HepG2 (cell line): ENCODE measurements around the gene ZNF19. TPM values are rescaled to one million over a fixed set of nuclear protein-coding genes. Genes with fewer than 3 reads are reported as not detected.

ENCODE experiments used
- FOXO1 ChIP-seq: sonication (generic); formaldehyde crosslinking; IDR thresholded peaks from 2 replicates; pipeline ENCODE4 v1.4.0; 2020; ENCODE audit warnings: missing genetic modification reagents
- HOXD1 ChIP-seq: sonication (generic); formaldehyde crosslinking; IDR thresholded peaks from 2 replicates; pipeline ENCODE4 v1.5.0; 2020; ENCODE audit warnings: missing genetic modification reagents
- MBNL3 ChIP-seq: fragments of 250-450 bp; sonication (Bioruptor Pico); conservative IDR thresholded peaks from 2 replicates; pipeline ENCODE4 v1.8.0; 2022; ENCODE audit warnings: mild to moderate bottlenecking, inconsistent platforms
- MYPOP ChIP-seq: sonication (generic); formaldehyde crosslinking; IDR thresholded peaks from 2 replicates; pipeline ENCODE4 v1.8.1; 2023; ENCODE audit warnings: mild to moderate bottlenecking, moderate library complexity, missing genetic modification reagents
- NFE2 ChIP-seq: sonication (generic); formaldehyde crosslinking; IDR thresholded peaks from 2 replicates; pipeline ENCODE4 v1.4.0; 2020; ENCODE audit warnings: missing genetic modification reagents
- RFXANK ChIP-seq: IDR thresholded peaks from 2 replicates; pipeline ENCODE4 v1.6.1; 2016
- RORA ChIP-seq: sonication (generic); formaldehyde crosslinking; IDR thresholded peaks from 2 replicates; pipeline ENCODE4 v1.5.0; 2020; ENCODE audit warnings: mild to moderate bottlenecking, missing genetic modification reagents, moderate library complexity
- RXRA ChIP-seq: sonication (generic); formaldehyde crosslinking; IDR thresholded peaks from 2 replicates; pipeline ENCODE4 v1.5.1; 2020; ENCODE audit warnings: missing genetic modification reagents
- SETDB1 ChIP-seq: sonication (generic); formaldehyde crosslinking; IDR thresholded peaks from 2 replicates; pipeline ENCODE4 v1.5.1; 2020; ENCODE audit warnings: missing genetic modification reagents, mild to moderate bottlenecking, borderline replicate concordance
- SNAPC2 ChIP-seq: sonication (generic); formaldehyde crosslinking; IDR thresholded peaks from 2 replicates; pipeline ENCODE4 v1.8.1; 2022; ENCODE audit warnings: mild to moderate bottlenecking, missing genetic modification reagents
- TAF1 ChIP-seq: sonication (generic); formaldehyde crosslinking; IDR thresholded peaks from 2 replicates; pipeline ENCODE4 v1.4.0; 2020; ENCODE audit warnings: missing genetic modification reagents
- ZBTB39 ChIP-seq: sonication (generic); formaldehyde crosslinking; IDR thresholded peaks from 2 replicates; pipeline ENCODE4 v1.5.0; 2020; ENCODE audit warnings: missing genetic modification reagents
- ZFYVE20 ChIP-seq: sonication (generic); formaldehyde crosslinking; IDR thresholded peaks from 2 replicates; pipeline ENCODE4 v1.8.0; 2023; ENCODE audit warnings: low read depth, mild to moderate bottlenecking, moderate library complexity, missing genetic modification reagents, borderline replicate concordance
- ZHX1 ChIP-seq: sonication (generic); formaldehyde crosslinking; IDR thresholded peaks from 2 replicates; pipeline ENCODE4 v1.8.1; 2022; ENCODE audit warnings: low read depth, mild to moderate bottlenecking, missing genetic modification reagents
- ZMYM3 ChIP-seq: sonication (generic); formaldehyde crosslinking; IDR thresholded peaks from 2 replicates; pipeline ENCODE4 v1.5.1; 2020; ENCODE audit warnings: mild to moderate bottlenecking, missing genetic modification reagents
- ZNF264 ChIP-seq: sonication (generic); formaldehyde crosslinking; IDR thresholded peaks from 2 replicates; pipeline ENCODE4 v1.4.0; 2020; ENCODE audit warnings: missing genetic modification reagents
- ZNF430 ChIP-seq: sonication (generic); formaldehyde crosslinking; IDR thresholded peaks from 2 replicates; pipeline ENCODE4 v1.9.0; 2021; ENCODE audit warnings: mild to moderate bottlenecking, missing genetic modification reagents
- ZNF574 ChIP-seq: sonication (generic); formaldehyde crosslinking; IDR thresholded peaks from 2 replicates; pipeline ENCODE4 v1.4.0; 2020; ENCODE audit warnings: missing genetic modification reagents
- ZNF740 ChIP-seq: sonication (generic); formaldehyde crosslinking; IDR thresholded peaks from 2 replicates; pipeline ENCODE4 v1.4.0; 2020; ENCODE audit warnings: missing genetic modification reagents
- ZNF768 ChIP-seq: sonication (generic); formaldehyde crosslinking; IDR thresholded peaks from 2 replicates; pipeline ENCODE4 v1.4.0; 2020; ENCODE audit warnings: missing genetic modification reagents
- polyA plus RNA-seq, 8 experiments: library from polyadenylated mRNA; depleted of rRNA in 3 of 8; stranded (reverse) in 7 of 8; unstranded in 1 of 8; fragments of >200 nt; fragmentation: Illumina TruSeq in 4 of 8; extraction: Trizol in 4 of 8; gene quantifications; 2 replicates each; pipeline versions ENCODE4 v1.2.1 to v1.2.3, GENCODE V29; 2011 to 2016; ENCODE audit warnings: low read depth in 4 of 8, missing spikeins in 1 of 8, mixed read lengths in 1 of 8; ENCODE audit not compliant: insufficient read depth in 1 of 8
- total RNA-seq, 5 experiments: library from RNA; depleted of rRNA; stranded (reverse); fragments of >200 nt; fragmentation: Illumina TruSeq; extraction: Trizol; gene quantifications; 2 replicates each; pipeline ENCODE4 v1.2.3, GENCODE V29; 2016; ENCODE audit warnings: low read depth in 1 of 5

The ZNF19 gene
- total and polyA plus RNA-seq, 2 of the 13 experiments (the other 11 are each of a cell fraction or from before 2014, with no cell fraction given), result 3.2 to 5.8 TPM

DNA sequence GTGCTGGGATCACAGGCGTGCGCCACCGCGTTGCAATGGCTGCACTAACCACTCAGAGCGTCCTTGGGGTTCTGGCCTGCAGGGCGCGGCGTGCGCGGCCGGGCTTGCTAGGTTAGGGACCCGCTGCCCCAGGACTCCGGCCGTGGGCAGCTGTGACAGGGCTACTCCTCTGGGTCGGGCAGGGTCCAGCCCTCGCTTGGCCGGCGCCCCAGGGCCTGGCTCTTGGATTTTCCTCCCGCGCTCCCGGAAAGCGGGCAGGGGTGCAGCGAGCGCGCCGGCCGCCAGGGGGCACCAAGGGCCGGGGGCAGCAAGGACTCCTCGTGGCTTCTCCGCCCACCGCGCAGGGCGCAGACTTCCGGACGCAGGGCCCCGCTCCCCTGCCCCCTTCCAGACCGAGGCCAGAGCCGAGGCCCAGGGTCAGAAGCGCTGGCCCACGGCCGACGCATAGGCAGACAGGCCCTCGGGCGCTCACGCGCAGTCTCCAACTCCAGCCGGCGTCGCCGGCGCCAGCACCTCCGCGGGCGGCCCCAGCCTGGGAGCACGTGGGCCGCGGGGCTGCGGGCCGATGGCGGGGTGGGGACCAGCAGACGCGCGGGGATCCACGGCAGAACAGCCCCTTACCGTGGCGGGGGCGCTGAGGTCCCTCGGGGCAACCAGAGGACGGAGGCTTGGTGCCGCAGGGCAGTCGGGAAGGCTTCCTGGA lies 47.6 kb downstream of the ZNF19 start (continued):
- TF ChIP-seq ZHX1 (CRISPR knock-in tag) (peak; percentile 89), RFXANK (CRISPR knock-in tag) (no peak), ZNF574 (CRISPR knock-in tag) (peak; percentile 66), SNAPC2 (CRISPR knock-in tag) (no peak), MBNL3 (CRISPR knock-in tag) (no peak), ZNF768 (CRISPR knock-in tag) (peak; percentile 40; the same call in 1 of the 2 replicates), ZFYVE20 (CRISPR knock-in tag) (no peak), ZNF740 (no peak), RORA (no peak), FOXO1 (CRISPR knock-in tag) (no peak), NFE2 (CRISPR knock-in tag) (no peak), TAF1 (CRISPR knock-in tag) (no peak), ZMYM3 (peak; percentile 11; the same call in 1 of the 2 replicates), RXRA (CRISPR knock-in tag) (no peak; the same call in 1 of the 2 replicates), SETDB1 (CRISPR knock-in tag) (0 out of 2 replicates have a peak, but pooled peaks have one; percentile 44), ZBTB39 (CRISPR knock-in tag) (no peak), HOXD1 (CRISPR knock-in tag) (no peak), ZNF264 (CRISPR knock-in tag) (peak; percentile 97), ZNF430 (CRISPR knock-in tag) (0 out of 2 replicates have a peak, but pooled peaks have one; percentile 47), MYPOP (CRISPR knock-in tag) (no peak)
